Gastrocnemius medialis (tissue), 4 donors: ENCODE measurements around the gene TCF12. TPM values are rescaled to one million over a fixed set of nuclear protein-coding genes. Genes with fewer than 3 reads are reported as not detected.

Source experiments
- ATAC-seq, 2 donors: fragments of 150-250 bp; one replicate each; pipeline ENCODE4 v1.9.1; 2016
- DNase-seq, 2 donors: peaks; one replicate each; pipeline ENCODE4 v3.0.0-alpha.2; 2019
- H3K27ac ChIP-seq, 4 donors: fragments of 200-600 bp; sonication (generic); 1 replicate in 1 of 4; 2 replicates in 3 of 4; pipeline ENCODE4 v1.5.1; 2016 to 2018; ENCODE audit warnings: mild to moderate bottlenecking in 2 of 4, moderate library complexity in 1 of 4
- H3K27me3 ChIP-seq, 3 donors: fragments of 200-600 bp; sonication (generic) in 2 of 3; 1 replicate in 1 of 3; 2 replicates in 2 of 3; pipeline versions ENCODE4 v1.5.1 to v1.6.0; 2016 to 2019; ENCODE audit warnings: mild to moderate bottlenecking in 1 of 3, moderate library complexity in 1 of 3
- H3K36me3 ChIP-seq, 2 donors: fragments of 200-600 bp; sonication (generic) in 1 of 2; one replicate each; pipeline ENCODE4 v1.5.1; 2017 to 2018
- H3K4me1 ChIP-seq, 2 donors: fragments of 200-600 bp; sonication (generic) in 1 of 2; one replicate each; pipeline ENCODE4 v1.5.1; 2016 to 2017; ENCODE audit warnings: mild to moderate bottlenecking in 2 of 2
- H3K4me3 ChIP-seq, 4 donors: fragments of 200-600 bp; sonication (generic) in 3 of 4; 1 replicate in 1 of 4; 2 replicates in 3 of 4; pipeline ENCODE4 v1.5.1; 2016 to 2019; ENCODE audit warnings: mild to moderate bottlenecking in 2 of 4
- H3K9me3 ChIP-seq, 3 donors: fragments of 200-600 bp; sonication (generic) in 2 of 3; 1 replicate in 1 of 3; 2 replicates in 2 of 3; pipeline ENCODE4 v1.5.1; 2016 to 2019
- POLR2A ChIP-seq, 2 donors: fragments of 450-650 bp; IDR thresholded peaks; one replicate each; pipeline ENCODE4 v1.6.1; 2017; ENCODE audit warnings: antibody characterized with exemption in 2 of 2, mild to moderate bottlenecking in 2 of 2, moderate library complexity in 2 of 2
- in situ Hi-C, 4 donors: fragments of 200-750 bp; cut with MboI; loops; one replicate each; pipeline versions ENCODE4 v1.15.0 to v1.8.0; 2017; ENCODE audit warnings: low sequenced_read_pairs in 4 of 4
- intact Hi-C: fragments of 100-400 bp; cut with DNase I; formaldehyde crosslinking; loops from one replicate; pipeline ENCODE4 v1.15.1; 2023; ENCODE audit warnings: low total_unique reads
- total RNA-seq, 4 donors: library from RNA; depleted of rRNA; stranded (reverse); fragments of >200 nt; gene quantifications; one replicate each; pipeline versions ENCODE4 v1.1.0 to v1.2.3, GENCODE V29; 2016
- TF ChIP-seq, protein P1 (sequence below), 5 experiments: fragments of 450-650 bp in 3 of 5; fragments of 200-600 bp in 2 of 5; sonication (generic) in 2 of 5; IDR thresholded peaks in 4 of 5; conservative IDR thresholded peaks in 1 of 5; 1 replicate in 4 of 5; 2 replicates in 1 of 5; pipeline ENCODE4 v1.5.1; 2016 to 2019; ENCODE audit warnings: antibody characterized with exemption in 5 of 5, mild to moderate bottlenecking in 3 of 5, moderate library complexity in 3 of 5

TCF12 gene
- total RNA-seq, 4 donors from 2014 or later: 34.9 to 63.0 (median 51.4) TPM

DNA sequence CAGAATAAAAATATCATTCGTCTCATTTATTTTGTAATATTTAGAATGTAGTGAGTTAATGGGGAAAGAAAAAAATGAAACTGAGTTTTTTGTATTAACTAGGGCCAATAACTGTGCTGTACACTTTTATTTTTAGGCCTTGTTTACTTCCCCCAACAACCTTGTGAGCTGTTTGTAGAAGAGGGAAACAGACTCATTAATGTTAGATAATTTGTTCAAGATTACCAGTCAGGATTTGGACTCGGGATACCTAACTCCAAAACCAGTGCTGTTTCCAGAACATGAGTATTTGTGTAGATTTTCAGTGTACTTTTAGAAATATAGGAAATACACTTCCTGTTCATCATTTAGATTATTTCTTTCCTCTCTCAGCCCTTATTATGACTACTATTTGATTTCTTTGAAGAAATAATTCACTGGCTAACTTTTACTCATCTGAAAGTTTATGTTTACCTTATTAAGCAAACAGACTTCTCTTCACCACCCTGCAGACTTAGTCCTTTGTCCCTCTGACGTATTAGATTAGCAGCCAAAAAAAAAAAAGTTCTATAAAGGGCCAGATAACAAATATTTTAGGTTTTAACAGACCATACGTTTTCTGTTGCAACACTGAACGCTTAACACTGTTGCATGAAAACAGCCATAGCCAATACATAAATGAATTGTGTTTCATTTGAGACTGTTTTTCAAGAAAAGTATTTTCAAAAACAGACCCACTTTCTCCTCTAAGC is 265.3 kb downstream of the TCF12 start:
- no peak for DNase-seq
- Histone ChIP-seq H3K4me3 (no peak overlapping the region), H3K4me1 (peaks cover 4 to 12% of the 10 kb centered on the region in 2 donors), H3K36me3 (no peaks in the 10 kb centered on the region), H3K27ac (no peak overlapping the region), H3K27me3 (no peaks in the 10 kb centered on the region), H3K9me3 (no peaks in the 10 kb centered on the region)
- in situ Hi-C loops (no loop called here), intact Hi-C loops (no loop called here)
- ATAC-seq: no peak
- TF ChIP-seq, protein P1, sequence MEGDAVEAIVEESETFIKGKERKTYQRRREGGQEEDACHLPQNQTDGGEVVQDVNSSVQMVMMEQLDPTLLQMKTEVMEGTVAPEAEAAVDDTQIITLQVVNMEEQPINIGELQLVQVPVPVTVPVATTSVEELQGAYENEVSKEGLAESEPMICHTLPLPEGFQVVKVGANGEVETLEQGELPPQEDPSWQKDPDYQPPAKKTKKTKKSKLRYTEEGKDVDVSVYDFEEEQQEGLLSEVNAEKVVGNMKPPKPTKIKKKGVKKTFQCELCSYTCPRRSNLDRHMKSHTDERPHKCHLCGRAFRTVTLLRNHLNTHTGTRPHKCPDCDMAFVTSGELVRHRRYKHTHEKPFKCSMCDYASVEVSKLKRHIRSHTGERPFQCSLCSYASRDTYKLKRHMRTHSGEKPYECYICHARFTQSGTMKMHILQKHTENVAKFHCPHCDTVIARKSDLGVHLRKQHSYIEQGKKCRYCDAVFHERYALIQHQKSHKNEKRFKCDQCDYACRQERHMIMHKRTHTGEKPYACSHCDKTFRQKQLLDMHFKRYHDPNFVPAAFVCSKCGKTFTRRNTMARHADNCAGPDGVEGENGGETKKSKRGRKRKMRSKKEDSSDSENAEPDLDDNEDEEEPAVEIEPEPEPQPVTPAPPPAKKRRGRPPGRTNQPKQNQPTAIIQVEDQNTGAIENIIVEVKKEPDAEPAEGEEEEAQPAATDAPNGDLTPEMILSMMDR (IDR thresholded peaks at IDR 0.05 in 4 of 5, conservative IDR thresholded peaks at IDR 0.05 in 1 of 5): no peak
- no peak for TF ChIP-seq POLR2A (IDR thresholded peaks at IDR 0.05)

DNA sequence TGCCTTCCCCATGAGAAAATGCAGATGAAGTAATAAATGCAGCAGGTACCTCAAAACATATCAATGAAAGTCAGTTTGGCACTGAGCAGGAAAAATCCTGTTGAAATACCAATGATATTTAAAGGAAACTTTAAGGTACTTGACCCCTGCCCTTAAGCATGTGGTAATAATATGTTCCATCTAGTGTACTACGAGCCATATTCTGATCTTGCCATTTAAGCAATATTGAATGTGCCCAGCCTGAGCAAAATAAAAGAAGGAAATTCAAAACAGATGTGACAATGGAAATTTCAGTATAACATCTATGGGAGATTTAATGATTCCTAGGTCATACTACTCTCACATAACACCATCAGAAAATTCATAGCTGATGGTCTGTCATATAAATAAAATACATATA is 266.1 kb downstream of the TCF12 start:
- H3K27ac ChIP-seq: no peak overlapping the region
- in situ Hi-C loops (no loop called here), intact Hi-C loops (no loop called here)
- no peak overlapping the region for H3K4me3 ChIP-seq
- TF ChIP-seq, protein P1 (IDR thresholded peaks at IDR 0.05 in 4 of 5, conservative IDR thresholded peaks at IDR 0.05 in 1 of 5): no peak
- no peak for TF ChIP-seq POLR2A (IDR thresholded peaks at IDR 0.05)
- H3K4me1 ChIP-seq: peaks cover 4 to 12% of the 10 kb centered on the region in 2 donors
- H3K27me3 ChIP-seq: no peaks in the 10 kb centered on the region
- ATAC-seq (no peak), DNase-seq (no peak)
- H3K36me3 ChIP-seq: no peaks in the 10 kb centered on the region
- no peaks in the 10 kb centered on the region for H3K9me3 ChIP-seq

DNA sequence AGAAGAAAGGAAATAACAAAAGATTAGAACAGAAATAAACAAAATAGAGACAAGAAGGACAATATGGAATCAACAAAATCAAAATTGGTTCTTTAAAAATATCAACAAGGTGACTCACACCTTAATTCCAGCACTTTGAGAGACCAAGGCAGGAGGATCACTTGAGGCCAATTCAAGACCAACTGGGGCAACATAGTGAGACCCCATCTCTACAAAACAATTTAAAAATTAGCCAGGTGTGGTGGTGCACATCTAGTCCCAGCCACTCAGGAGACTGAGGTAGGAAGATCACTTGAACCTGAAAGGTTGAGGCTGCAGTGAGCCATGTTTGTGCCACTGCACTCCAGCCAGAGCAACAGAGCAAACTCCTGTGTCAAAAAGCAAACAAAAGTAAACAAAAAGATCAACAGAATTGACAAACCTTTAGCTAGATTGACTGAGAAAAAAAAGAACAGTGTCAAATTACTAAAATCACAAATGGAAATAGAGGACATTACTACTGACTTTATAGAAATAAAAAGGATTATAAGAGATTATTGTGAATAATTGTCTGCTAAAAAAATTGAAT is 267.1 kb downstream of the TCF12 start:
- intact Hi-C loops: no loop called here
- DNase-seq: no peak
- TF ChIP-seq POLR2A (IDR thresholded peaks at IDR 0.05): no peak
- TF ChIP-seq, protein P1 (IDR thresholded peaks at IDR 0.05 in 4 of 5, conservative IDR thresholded peaks at IDR 0.05 in 1 of 5): no peak
- no peak overlapping the region for H3K4me3 ChIP-seq
- peaks cover 4 to 12% of the 10 kb centered on the region in 2 donors for H3K4me1 ChIP-seq
- no peaks in the 10 kb centered on the region for H3K9me3 ChIP-seq
- no peak for ATAC-seq
- H3K27ac ChIP-seq: no peak overlapping the region
- H3K36me3 ChIP-seq: no peaks in the 10 kb centered on the region
- H3K27me3 ChIP-seq: no peaks in the 10 kb centered on the region
- in situ Hi-C loops: no loop called here

DNA sequence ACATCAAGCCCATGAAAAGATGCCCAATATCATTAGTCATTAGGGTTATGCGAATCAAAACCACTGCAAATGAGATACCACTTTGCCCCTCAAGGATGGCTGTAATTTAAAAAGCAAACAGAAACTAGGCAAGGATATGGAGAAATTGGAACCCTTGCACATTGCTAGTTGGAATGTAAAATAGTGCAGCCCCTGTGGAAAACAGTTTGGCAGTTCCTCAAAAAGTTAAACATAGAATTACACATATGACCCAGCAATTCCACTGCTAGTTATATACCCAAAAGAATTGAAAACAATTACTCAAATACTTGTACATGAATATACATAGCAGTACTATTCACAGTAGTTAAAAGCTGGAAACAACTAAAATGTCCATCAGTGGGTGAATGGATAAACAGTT is 271.0 kb downstream of the TCF12 start:
- no peak overlapping the region for H3K27ac ChIP-seq
- DNase-seq (no peak), ATAC-seq (no peak)
- H3K36me3 ChIP-seq: peaks cover 0 to 8% of the 10 kb centered on the region in 2 donors
- in situ Hi-C loops: no loop called here
- no peaks in the 10 kb centered on the region for H3K4me1 ChIP-seq
- H3K27me3 ChIP-seq: no peaks in the 10 kb centered on the region
- TF ChIP-seq, protein P1 (IDR thresholded peaks at IDR 0.05 in 4 of 5, conservative IDR thresholded peaks at IDR 0.05 in 1 of 5): no peak
- no peak for TF ChIP-seq POLR2A (IDR thresholded peaks at IDR 0.05)
- no peak overlapping the region for H3K4me3 ChIP-seq
- H3K9me3 ChIP-seq: no peaks in the 10 kb centered on the region
- intact Hi-C loops: no loop called here
